HuH-7.5 (cell line): ENCODE measurements around the gene GIGYF1.

Experiments
- DNase-seq: peaks from one replicate; pipeline ENCODE4 v3.0.0; 2011; ENCODE audit warnings: low spot score

Gene GIGYF1

DNA sequence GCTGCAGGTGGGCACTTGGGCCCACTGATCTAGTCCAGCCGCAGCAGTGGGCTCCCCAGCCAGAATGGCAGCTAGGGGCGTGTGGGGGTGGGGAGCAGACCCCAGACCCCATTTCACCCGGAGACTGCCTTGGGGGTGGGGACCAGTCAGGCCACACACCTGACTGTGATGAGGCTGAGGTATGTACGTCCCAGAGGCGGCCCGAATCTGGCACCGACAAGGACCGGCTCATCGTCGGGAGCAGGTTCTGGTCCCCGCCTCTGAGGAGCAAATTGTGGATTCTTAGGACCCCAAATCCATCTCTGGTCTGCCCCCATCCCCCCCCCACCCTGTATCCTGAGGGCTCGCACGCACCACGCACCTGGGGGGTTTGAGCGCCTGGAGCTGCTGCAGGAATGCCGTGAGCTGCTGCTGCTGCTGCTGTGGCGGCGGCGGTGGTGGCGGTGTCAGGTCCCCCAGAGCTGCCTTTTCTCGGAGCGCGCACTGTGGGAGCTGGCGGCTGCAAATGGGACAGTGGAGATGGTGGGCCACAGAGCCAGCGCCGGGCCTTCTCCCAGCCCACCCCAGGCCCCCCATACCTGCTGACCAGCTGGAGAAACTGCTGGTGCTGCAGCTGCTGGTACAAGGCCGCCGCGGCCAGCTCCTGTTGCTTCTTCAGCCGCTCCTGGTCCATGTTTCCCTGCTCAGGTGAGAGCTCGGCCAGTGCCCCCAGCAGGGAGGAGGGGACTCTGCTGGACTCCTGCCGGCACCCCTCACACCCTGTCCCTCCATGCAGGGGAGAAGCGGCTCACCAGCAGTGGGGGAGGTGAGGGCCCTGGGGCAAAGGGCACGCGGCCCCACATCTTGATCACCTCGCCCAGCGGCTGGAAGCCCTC is 10.2 kb downstream of the GIGYF1 start:
- no peak for DNase-seq

DNA sequence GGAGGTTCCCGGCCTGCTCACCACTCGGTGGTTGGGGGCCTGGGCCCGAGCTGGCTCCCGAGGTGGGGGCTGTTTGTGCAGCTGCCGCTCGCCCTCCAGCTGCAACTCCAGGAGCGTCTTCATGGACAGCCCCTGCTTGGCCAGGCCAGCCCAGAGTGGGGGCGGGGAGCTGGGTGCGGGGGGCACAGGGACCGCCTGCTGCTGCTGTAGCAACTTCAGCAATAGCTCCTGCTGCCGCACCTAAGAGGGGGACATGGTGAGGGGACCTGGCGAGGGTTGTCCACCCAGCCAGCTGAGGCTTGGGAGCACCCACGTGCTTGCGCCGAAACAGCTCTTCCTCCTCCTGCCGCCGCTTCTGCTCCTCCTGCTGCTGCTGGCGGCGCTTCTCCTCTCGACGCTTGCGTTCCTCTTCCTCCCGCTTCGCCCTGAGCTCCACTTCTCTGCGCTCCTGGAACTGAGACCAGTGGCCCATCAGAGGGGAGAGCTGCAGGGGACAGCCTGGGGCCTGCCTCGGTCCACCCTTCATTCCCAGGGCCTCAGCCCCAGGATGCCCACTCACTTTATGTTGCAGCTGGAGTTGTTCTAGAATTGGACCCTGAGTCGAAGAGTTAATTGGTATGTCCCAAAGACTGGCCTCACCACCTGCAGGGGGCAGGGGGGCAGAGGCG is 10.9 kb downstream of the GIGYF1 start:
- no peak for DNase-seq

DNA sequence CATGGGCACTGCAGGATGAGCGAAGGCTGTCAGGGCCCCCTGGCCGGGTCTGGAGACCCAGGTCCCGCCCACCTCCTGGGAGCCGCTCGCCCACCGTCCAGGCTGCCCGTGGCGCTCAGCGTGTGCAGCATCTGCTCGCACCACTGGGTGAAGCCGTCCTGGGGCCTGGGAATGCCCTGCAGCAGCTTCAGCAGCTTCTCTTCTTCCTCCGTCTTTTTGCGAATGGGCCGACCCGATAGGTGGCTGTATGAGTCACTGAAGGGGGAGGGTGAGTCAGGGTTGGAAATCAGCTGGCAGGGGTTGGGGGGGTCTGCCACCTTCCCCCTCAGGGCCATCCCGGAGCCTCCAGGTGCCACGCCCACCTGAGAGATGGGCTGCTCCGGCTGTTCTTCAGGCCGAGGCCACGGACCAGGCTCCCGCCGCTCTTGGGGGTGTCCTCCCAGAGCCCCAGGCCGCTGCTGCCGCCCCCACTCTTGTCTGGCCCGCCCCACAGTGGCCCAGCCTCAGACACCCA is 11.8 kb downstream of the GIGYF1 start:
- DNase-seq = no peak

DNA sequence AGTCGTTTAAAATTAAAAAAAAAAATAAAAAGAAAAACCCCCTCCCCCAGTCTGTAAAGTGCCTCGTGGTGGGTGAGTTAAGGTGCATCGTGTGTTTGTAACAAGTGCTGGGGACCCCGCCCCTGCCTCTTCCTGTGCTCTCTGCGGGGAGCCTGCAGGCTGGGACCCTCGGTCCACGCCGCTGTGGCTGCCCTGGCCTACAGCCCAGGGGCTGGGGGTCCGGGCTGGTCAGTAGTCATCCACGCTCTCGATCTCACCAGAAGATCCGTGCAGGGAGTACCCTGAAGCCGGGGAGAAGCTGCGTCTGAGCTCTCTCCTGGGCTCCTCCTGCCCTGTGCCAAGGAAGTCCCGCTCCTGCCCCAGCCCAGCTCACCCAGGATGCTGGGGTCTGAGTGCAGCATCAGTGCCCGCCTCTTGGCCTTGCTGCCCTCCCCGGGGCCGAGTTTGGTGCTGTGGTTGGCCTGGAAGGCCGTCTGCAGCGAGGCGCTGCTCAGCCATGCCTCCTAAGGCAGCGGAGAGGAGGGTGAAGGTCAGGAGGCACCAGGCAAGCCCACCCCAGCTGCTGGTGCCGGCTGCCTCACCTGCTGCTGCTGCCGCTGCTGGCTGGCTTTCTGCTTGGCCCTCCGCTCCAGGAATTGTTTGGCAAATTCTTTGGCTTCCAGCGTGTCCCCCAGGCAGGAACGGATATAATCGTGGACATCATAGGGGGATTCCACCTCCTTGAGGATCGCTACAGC is 12.4 kb downstream of the GIGYF1 start:
- DNase-seq = no peak

DNA sequence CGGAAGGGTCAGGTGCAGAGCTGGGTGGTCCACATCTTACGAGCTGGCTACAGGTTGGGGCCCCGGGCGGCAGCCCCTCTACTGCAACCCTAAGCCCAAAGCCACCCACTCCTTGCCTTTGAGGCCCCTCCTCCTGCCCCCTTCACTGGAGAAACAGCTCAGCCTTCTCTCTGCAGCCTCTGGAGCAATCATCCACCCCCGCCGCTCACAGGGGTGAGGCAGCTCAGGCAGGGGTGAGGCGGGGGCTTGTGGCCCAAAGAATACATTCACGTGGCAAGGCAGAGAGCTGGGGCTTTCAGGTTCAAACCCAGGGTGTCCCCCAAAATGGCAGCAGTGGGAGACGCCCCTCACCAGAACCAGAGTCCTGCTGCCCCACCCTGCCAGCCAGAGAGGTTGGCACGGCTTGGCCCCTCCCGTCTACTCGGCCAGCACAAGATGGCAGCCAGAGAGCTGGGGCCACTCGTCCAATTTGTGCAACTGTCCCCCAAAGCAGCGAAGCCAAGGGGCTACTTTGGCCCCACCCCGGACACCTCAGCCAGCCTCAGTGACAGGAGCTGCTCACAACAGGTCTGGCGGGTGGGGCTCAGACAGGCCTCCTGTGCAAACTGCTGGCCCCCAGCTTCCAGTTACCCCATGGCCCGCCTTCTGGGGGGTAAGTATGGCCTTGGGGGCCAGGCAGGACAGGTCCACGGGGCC is 13.3 kb downstream of the GIGYF1 start:
- DNase-seq = no peak

DNA sequence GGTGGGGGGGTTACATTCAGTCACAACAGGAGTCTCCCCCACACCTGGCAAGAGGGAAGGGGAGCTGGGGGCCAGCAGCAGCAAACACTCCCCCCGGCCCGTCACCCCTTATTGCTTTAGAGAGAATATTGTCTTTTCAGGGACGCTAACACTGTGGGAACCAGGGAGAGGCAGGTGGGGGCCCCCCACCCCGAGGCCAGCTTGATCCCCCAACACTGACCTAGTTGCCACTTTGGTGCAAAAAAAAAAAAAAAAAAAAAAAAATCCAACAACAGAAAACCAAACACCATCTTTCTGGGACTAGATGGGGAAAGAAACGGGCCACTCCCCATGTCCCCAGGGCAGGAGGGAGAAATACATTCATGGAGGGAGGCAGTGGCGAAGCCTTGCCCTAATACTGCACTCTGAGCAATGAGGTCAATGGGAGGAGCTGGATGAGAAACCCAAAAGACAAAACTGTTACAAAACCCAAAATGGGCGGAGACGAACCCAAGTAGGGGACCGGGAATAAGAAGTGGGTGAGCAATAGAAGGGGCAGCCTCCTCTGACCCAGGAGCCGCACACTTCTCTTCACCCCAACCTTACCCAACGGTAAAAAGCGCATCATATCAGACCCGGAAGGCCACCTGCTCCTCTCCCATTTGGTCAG is 14.0 kb downstream of the GIGYF1 start:
- no peak for DNase-seq

DNA sequence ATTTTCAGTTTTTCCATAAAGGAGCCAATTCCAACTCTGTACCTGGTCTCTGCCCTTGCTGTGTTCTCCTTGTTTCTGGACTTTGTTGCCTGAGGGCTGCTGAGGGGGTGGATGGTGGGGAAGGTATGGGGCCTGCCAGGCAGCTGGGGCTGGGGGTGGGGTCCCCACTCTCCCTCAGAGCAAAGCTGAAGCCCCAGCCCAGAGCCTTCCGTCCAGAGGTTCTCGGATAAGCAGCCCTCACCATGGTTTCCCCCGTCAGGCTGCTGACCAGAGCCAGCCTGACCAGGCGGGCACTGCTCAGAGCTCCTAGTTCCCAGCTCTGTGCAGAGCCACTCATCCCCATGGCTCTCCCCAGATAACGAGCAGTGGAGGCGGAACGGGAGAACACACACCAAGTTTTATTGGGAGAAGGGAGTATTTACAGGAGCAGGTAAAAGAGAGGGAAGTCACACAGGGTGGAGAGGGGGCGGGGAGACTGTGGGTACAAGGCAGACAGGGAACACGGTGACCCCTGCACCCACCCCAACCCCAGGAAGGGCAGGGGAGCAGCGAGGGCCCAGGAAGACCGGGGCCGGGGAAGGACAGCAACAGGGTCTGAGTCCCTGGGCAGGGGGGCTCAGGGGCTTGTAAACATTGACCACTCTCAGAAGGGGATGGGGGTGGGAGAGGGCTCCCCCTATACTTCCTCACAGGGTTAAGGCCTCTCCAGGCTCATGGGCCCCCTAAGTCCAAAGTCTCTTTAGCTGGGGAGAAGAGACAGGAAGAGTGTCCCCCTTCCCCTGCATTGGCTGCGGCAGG is 14.7 kb downstream of the GIGYF1 start:
- DNase-seq = no peak

DNA sequence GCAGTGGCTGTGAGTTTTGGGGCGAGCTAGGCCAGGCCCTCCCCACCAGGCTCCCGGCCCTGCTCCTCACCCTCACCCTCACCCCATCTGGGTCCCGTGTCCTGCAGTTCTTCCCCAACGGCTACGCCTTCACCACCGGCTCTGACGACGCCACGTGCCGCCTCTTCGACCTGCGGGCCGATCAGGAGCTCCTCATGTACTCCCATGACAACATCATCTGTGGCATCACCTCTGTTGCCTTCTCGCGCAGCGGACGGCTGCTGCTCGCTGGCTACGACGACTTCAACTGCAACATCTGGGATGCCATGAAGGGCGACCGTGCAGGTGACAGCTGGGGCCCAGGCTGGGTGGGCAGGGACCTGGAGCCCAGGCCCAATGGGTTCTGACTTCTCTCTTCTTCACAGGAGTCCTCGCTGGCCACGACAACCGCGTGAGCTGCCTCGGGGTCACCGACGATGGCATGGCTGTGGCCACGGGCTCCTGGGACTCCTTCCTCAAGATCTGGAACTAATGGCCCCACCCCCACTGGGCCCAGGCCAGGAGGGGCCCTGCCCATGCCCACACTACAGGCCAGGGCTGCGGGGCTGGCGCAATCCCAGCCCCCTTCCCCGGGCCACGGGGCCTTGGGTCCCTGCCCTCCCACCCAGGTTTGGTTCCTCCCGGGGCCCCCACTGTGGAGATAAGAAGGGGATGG is 15.6 kb downstream of the GIGYF1 start:
- no peak for DNase-seq

DNA sequence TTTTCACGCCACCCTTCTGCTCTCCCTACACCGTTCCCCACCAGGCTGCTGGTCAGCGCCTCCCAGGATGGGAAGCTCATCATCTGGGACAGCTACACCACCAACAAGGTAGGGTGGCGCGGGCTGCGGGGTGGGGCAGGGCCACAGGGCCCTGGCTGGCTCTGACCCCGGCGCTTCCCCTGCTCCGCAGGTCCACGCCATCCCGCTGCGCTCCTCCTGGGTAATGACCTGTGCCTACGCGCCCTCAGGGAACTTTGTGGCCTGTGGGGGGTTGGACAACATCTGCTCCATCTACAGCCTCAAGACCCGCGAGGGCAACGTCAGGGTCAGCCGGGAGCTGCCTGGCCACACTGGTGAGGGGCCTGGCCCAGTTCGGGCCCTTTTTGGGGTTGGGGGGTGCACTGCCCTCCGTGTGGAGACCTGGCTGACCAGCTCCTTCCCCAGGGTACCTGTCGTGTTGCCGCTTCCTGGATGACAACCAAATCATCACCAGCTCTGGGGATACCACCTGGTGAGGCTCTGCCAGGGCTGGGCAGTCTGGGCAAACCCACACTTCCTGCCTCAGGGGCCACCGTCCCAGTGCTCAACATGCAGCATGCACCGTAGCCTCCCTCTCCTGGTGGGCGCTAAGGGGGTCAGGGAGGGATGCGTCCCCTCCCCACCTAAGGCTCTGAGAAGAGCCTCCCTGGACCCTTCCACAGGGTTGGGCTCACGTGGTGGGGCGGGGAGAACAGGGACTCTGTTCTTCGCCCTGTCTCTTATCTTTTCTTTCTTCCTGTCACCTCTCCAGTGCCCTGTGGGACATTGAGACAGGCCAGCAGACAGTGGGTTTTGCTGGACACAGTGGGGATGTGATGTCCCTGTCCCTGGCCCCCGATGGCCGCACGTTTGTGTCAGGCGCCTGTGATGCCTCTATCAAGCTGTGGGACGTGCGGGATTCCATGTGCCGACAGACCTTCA is 16.5 kb downstream of the GIGYF1 start:
- no peak for DNase-seq

DNA sequence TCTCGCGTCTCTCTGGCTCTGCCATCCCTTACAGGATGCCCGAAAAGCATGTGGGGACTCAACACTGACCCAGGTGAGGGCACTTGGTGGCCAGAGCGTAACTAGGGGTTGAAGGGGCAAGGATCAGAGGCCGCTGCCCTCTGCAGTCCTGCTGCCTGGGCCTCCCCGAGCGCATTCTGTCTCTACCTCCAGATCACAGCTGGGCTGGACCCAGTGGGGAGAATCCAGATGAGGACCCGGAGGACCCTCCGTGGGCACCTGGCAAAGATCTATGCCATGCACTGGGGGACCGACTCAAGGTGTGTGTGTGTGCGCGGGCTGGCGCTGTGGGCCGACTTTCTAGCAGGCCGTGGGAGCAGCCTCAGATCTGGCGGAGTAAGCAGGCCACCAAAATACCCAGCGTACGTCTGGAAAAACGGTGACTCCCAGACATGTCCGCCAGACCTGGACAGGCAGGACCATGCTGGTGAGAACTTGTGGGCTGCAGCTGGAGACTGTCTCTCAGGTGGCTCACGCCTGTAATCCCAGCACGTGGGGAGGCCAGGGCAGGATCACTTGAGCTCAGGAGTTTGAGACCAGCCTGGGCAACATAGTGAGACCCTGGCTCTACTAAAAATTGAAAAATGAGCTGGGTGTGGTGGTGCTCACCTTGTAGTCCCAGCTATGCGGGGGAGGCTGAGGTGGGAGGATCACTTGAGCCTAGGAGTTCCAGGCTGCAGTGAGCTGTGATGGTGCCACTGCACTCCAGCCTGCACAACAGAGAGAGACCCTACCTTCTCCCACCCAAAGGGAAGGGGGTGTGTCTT is 17.3 kb downstream of the GIGYF1 start:
- DNase-seq = no peak

DNA sequence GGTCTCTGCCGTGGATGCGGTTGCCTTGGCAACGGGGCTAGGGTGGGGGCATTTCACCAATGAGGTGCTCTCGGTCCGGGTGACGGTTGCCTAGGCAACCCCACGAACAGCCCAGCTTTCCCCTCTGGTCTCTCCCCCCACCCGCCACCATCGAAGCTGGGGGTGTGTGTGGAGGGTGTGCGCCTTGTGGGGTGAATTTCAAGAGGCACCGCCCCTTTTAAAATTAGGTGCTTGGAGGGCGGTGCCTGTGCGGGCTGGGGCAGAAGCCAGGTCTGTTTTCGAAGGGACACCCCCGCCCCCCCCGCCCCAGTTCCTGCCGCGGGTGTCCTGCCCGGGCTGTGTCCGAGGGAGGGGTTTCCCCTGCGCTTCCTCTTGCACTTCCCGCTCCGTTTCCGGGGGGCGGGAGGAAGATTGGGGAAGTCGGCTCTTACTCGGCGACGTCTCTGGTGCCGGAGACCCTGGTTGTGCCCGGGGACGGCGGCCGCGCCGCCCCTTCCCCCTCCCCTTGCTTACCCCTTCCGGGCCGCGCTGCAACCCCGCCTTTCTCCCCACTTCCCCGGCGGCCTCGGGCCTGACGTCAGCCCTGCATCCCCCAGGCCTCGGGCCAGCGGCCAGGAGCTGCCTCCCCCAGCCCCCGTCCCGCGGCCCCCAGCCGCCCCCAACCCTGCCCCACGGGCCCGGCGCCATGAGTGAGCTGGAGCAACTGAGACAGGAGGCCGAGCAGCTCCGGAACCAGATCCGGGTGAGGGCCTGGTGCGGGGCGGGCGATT is 18.3 kb downstream of the GIGYF1 start:
- no peak for DNase-seq

DNA sequence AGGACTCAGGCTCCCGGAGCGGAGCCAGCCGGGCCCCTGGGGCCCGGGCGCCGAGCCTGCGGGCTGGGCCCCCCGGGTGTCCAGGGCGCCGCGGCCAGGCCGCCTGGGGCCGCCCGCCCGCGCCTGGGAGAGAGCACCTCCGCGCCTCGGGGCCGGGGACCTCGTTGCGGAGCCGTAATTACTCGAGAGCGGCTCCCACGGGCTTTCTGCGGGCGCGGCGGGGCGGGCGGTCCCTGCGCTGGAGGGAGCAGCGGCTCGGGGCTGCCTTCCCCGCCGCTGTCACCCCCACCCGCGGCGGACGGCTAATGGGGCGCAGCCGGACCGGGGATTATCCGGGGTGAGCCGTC is 19.0 kb downstream of the GIGYF1 start:
- DNase-seq = no peak

DNA sequence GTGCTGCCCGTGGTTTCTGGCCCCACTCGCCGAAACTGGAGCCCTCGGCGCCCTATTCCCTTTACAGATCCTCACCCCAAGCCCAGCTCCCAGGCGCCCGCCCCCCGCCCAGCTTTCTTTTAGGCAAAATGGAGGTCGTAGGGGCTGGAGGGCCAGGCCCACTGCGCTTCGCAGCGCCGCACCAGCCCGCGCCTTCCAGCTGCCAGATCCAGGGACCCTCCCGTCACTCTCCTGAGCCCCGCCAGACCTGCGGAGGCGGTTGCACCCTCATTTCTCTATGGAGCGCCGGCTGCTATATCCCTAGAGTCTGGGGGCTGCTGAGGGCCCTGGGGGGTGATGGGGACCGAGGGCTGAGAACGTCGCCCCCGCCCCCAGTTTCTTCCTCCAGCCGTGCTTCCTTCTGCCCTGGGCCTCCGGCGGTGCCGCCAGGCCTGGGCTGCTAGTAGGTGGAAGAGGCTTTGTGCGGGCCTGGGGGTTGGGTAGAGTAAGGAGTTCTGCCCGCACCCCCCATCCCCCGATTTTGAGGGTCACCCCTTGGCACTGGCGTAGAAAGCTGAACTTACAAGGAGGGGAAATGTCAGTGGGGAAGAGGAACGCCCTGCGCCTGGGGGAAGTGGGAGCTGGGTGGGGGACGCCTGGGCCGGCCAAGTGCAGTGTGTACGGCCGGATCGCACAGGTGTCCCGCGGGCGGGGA is 19.5 kb downstream of the GIGYF1 start:
- DNase-seq = no peak

DNA sequence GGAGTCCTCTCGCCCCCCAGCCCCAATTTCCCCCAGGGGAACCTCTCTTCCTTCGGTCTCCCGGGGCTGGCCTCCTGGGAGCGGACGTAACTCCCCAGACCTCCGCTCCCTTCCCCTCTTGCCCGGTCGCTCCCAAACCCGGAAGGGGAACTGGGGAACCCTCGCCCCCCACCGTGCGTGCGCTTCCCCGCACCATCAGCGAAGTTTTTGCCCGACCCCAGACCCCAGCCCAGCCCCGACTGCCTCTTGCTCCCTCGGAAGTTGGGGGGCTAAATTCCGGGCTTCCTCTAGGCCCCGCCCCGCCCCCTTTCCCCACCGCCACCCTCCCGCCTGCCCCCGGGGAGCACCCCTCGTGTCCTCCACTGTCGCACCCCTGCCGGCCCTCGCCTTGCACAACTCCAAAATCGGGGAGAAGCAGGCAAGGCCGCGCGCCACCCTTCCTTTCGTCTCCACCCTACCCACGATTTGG is 20.1 kb downstream of the GIGYF1 start:
- DNase-seq = no peak

DNA sequence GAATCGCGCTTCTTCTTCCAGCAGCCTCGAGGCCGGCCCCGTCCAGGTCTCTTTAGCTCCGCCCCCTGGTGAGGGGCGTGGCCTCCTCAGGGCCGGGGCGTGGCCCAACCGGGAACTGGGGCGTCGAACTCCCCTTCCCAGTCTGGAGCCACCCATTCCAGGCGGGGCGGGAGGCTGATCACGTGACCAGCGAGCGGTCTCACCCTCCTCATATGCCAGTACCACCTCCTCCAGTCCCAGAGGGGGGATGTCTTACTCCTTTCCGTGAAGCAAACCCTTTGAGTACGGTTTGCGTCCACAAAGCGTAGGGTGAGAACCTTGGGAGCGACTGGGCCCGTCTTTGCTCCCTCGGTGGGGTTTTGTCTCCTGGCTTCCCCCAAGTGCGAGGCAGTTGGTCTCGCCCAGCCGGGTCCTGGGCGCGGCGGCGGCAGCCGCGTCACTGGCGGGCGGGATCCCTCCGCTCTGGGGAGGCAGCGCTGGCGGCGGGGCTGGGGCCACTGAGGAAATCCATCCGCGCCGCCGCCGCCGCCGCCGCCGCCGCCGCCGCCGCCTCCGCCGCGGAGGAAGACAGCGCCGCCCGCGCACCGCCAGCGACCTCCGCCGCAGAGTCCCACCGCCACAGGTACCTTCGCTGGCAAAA is 20.6 kb downstream of the GIGYF1 start, which contains the start of gene GNB2:
TSS of gene GNB2 (plus strand) at position 439 of the 640 bp plus-strand sequence. CDS start 2,526 bp downstream, outside the sequence.
- DNase-seq = peak; percentile 98
